HG03066 (cell line): ENCODE measurements around the gene DHTKD1.
"Not testable (repeated sequence)": the region's sequence is repeated elsewhere in the genome, so short reads cannot be mapped to it uniquely, and the experiment has no call there.

Source experiments
- ATAC-seq: cut with Tn5 transposase; IDR thresholded peaks from one replicate; pipeline ENCODE4 v1.9.1; 2021; ENCODE audit warnings: low read depth; ENCODE audit not compliant: unreplicated experiment

Gene DHTKD1

GRCh38 chr10:12130237-12130872, 61.6 kb downstream of the DHTKD1 start:
- peak; percentile 40 for ATAC-seq

DNA sequence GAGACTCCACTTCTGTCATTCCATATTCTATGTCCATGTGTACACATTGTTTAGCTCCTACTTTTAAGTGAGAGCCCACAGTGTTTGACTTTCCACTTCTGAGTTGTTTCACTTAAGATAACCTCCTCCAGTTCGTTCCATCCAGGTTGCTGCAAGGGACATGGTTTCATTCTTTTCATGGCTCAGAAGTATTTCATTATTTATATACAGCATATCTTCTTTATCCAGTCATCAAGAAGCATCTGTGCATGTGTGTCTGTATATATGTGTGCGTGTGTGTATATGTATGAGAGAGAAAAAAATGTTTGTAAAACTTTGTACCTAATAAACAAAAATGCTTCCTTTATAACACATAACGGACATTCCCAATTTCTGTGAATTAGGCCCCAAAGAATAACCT, 66.9 kb downstream of the DHTKD1 start:
- ATAC-seq = no peak

GRCh38 chr10:12140038-12140437, 71.3 kb downstream of the DHTKD1 start:
- ATAC-seq = no peak

DNA sequence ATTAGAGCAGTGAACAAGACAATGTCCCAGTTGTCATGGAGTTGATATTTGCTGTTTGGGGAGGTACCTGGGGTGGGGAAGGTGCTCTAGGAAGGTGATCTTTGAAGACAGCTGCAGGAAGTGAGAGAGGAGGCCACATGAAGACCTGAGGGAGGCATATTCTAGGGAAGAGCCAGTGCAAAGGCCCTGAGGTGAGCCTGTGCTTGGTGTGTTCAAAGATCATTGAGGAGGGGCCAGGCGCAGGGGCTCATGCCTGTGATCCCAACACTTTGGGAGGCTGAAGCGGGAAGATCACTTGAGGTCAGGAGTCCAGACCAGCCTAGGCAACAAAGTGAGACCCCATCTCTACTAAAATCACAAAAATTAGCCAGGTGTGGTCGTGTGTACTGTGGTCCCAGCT, 75.8 kb downstream of the DHTKD1 start:
- no peak for ATAC-seq

DNA sequence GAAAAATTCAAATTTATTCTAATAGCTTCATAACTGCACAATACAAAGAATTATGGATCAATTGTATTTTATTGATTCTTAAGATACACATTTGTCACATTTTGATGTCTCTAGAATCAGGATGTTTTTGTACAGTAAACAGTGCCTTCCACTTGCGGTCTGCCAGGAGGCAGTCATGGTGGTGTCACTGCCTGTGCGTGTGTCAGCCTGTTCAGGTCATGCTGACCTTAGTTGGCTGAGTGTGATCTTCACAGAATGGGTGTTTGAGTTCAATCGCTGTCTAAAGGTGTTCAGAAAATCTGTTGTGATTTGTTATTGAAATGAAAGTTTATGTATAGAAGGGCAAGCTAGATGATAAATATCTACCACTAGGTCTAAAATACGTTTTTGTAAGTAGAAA, 81.4 kb downstream of the DHTKD1 start:
- ATAC-seq = no peak

DNA sequence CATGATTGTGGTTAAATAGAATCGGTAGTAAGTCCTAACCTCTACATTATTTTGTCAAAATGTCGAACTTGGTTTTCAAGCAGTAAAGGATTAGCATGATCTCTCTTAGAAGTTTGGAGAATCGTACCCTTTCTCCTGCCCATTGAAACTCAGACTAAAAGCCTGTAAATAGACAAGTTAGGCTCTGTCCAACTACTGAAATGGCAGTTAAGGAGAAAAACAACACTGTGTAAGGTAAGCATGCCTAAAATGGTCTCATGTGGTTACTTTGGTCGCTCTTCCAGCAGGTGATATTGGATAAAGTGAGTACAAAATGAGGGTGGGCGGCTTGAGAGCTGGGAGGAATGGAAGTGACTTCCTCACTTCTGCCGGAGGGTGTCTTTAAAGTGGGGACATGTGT, 85.8 kb downstream of the DHTKD1 start:
- ATAC-seq = no peak

DNA sequence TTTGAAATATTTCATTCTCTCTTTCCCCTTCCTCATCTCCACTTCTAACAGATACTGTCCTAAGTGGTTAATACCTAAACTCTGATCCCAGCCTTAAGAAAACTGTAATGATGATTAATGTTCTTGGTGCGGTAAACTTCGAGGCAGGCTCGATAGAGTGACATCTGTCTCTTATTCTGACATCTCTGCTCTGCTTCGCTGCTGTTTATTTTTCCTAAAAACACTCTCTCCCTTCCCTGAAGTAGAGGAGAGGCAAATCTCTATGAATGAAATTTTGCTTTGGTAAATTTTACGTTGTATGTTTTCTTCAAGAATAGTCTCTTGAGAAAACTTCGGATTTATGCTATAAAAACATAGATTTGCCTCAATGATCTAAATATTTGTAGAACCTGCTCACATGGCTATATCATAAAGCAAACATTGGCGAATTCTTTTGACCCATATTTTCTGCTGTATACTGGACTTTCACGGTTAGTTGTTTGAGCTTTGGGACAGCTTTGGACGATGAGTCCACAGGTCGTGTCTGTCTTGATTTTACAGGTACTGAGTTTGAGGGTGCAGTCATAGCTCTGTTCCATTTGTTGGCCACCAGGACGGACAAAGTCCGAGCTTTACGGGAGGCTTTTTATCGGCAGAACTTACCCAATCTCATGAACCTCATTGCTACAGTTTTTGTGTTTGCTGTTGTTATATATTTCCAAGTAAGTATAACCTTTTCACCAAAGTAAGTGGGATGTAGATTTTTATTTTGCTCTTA, 87.8 kb downstream of the DHTKD1 start:
- ATAC-seq = no peak

DNA sequence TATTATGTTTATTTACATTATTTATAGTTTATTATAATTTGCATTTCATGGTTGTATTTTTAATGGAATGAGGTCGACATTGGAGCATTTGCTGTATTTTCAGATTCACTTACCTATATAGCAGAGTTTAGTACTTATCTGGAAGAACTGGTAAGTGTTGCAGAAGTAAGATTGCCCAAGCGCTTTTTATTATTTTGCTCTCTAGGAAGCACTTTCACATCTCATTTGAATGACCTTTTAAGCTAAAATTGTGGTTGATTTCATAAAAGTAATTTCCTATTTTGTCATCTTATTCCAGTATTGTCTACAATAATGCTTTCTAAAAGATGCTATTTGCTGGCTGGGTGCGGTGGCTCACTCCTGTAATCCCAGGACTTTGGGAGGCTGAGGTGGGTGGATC, 89.4 kb downstream of the DHTKD1 start:
- ATAC-seq = no peak

DNA sequence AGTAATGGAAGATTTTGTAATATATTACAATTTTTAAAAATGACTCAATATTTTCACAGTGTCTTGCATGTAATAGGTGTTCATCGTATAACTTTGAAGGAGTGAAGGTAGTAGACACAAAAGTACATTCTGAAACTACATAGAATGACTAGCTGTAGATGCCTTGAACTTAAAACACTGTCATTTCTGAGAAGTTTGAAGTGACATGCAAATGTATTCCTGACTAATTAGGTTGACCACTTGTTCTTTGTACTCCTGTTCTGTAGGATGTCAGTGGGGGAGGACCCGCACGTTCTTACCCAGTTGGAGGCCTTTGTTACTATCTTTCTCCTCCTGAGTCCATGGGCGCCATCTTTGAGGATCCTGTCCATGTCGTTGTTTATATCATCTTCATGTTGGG, 91.9 kb downstream of the DHTKD1 start:
- no peak for ATAC-seq

GRCh38 chr10:12162927-12163326, 94.2 kb downstream of the DHTKD1 start:
- no peak for ATAC-seq

DNA sequence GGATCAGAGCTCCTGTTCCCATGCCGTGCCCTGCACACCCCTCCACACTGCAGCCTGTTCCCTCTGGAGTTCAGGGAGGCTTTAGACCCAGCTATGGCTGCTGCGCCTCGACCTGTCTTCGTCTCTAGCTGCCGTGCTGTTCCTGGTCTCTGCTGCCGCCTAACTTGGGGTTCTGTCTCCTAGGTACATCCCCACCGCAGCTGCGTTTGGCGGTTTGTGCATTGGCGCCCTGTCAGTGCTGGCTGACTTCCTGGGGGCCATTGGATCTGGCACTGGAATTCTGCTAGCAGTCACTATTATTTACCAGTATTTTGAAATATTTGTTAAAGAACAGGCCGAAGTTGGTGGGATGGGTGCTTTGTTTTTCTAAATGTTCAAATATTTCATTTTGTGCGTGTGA, 95.3 kb downstream of the DHTKD1 start:
- ATAC-seq = no peak

DNA sequence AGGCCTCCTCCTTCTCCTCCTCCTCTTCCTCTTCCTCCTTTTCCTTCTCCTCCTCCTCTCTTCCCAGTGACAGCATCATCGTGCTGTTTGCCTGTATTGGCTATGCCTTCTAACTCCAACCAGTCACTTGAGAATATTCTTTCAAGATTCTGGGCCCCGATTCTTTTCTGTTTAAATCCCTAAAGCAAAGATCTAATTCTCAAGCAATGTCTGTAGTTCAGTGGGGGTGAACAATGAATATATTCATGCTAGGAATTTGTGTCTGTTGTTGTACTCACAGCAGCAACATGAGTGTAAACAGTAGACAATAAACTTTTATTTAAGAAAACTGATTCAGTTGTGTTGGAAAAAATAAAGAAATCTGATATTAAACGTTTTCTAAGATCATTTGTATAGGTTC, 96.3 kb downstream of the DHTKD1 start:
- no peak for ATAC-seq

- ATAC-seq = no peak
Observed at GRCh38 chr10:12165999-12166775, 97.4 kb downstream of the DHTKD1 start.

DNA sequence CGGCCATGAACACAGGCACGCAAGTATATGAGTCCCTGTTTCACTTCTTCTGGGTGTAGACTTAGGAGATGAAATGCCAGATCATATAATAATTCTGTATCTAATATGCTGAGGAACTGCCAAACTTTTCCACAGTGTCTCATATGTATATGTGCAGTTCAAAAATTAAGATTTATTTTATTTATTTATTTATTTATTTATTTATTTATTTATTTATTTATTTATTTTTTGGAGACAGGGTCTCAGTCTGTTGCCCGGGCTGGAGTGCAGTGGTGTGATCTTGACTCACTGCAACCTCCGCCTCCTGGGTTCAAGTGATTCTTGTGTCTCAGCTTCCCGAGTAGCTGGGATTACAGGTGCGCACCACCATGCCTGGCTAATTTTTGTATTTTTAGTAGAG, 102.8 kb downstream of the DHTKD1 start:
- not testable (repeated sequence) for ATAC-seq
